ENCODE results near the gene MEGF11.

Gene MEGF11

DNA sequence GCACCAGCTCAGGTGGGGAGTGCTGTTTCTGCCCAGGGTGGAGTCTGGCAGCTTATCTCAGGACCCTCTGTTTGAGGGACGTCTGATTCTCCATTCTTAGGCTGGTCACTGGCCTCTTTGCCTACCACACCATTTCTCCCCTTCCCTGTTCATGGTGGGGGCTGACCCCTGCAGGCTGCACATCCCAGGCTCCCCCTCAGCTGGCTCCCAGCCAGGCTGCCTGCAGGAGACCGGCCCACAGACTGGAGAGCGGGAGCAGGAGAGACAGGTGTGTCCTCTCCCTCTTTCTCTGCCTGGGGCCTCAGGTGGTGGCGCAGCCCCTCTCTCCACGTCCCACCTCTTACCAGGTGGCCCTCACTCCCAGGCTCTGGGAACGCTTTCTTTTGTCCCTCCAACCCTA is 323.4 kb downstream of the MEGF11 start:
- no peak for DNase-seq

DNA sequence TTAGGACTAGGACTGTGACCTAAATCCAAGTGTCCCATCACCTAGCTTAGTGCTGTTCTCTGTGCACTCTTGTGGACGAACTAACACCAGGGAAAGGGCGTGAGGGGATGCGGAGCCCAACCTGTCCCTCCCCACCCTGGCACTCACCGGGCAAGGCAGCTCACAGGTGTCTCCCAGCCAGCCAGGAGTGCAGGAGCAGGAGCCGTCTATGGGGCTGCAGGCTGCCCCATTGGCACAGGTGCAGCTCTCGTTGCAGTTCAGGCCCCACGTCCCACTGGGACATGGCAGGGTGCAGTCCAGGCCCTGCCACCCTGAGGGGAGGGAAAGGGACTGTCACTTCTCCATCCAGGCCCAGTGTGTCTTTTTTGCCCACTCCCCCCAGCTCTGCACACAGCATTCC is 324.0 kb downstream of the MEGF11 start:
- DNase-seq = no peak

DNA sequence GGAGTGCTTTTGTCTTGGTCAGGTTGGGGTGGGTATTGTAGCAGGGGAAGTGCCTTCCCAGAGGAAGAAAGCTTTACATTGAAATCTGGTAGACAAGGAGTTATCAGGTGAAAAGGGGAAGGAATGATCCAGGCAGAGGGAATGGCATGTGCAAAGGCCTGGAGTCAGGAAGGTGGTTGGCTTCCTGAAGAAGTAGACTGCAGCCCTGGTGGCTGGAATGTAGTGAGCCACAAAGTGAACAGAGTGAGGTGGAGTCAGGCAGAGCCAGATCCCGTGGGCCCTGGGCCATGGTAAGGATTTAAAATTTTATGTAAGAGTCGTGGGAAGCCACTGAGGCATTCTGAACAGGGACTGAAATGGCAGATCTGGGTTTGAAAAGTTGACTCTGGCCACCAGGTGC is 326.0 kb downstream of the MEGF11 start:
- DNase-seq = no peak

DNA sequence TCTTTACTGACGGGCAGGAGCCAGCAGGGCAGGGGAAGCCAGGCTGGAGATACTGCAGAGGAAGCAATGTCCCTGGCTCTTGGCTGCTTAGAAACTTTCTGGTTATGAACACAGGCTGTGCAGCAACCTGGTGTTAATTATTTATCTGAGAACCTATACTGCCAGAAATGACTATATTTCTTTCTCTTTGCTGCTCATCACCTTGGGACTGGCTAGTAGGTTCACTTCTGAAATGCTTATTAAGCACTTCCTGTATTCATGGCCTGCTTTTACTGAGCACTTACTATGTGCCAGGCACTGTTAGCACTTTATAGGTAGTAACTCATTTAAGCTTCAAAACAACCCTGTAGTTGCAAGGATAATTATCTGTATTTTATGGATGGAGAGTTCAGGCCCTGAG is 326.7 kb downstream of the MEGF11 start:
- no peak for DNase-seq

DNA sequence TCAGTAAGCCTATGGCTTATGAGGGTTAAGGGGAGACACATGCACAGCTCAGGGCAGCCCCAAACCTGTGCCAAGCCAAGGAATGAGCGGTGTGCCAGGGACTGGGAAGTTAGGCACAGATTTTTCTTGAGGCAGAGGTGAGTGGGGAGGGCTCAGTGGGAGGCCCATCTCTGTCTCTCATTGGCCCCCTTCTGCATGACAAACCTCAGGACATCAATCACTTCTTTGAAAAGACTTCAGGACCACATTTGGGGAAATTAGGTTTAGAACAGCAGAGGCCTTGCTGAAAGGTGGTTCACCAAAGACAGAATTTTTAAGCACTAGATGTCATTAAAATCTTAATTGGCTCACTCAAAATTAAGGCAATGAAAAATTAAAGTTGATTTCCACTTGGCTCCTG is 327.1 kb downstream of the MEGF11 start:
- no peak for DNase-seq

DNA sequence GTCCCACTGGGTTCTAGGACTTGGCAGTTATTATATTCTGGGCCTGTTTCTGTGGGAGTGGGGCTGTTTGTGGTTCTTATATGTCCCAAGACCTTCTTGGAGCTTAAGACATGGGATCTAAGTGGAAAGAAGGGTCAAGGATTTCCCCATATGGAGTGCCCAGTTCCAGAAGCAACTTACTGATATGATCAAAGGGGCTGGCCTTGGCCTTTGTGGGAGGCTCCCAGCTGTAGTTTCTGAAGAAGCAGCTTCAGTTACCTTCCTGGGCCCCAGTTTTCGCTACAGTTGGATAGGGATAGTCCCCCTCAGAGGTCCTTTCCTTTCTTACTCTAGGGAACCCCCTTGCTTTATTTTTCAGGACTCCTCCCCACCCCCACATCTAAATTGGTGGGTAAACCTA is 328.2 kb downstream of the MEGF11 start:
- DNase-seq = no peak

DNA sequence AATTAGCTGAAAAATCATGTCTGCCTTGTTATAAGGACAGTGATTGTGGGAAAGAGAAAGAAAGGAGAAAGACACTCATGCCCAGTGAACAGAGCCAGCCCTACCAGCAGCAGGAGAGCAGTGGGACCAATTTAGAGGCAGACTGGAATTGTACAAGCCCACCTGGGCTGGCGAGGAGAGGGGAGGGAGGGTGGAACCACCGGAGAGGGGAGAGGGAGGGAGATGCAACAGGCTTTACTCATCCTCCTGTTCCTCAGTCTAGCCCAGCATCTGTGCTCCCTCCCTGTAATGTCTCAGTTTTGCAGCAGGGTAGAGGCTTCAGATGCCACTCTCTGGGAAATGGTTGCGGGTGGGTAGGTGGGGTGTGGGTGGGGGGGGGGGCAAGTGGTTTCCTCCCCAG is 329.5 kb downstream of the MEGF11 start:
- no peak for DNase-seq

DNA sequence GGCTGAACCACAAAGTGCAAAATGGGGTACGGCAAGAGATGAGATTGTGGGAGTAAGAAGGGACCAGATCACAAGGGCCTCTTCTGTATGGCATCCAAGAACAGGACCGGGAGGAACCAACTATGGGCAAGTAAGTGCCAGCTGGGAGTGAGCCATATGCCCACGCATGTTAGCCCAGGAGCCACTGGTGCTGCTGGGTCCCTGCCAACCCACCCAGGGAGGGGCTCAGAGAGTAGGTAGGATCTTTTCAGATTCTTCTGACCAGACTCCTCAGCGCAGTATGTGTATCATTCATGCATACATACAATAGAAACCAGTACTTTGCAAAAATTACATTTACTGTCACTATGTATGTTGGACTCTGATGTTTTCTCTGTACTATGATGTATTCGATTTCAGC is 330.3 kb downstream of the MEGF11 start:
- DNase-seq = no peak

DNA sequence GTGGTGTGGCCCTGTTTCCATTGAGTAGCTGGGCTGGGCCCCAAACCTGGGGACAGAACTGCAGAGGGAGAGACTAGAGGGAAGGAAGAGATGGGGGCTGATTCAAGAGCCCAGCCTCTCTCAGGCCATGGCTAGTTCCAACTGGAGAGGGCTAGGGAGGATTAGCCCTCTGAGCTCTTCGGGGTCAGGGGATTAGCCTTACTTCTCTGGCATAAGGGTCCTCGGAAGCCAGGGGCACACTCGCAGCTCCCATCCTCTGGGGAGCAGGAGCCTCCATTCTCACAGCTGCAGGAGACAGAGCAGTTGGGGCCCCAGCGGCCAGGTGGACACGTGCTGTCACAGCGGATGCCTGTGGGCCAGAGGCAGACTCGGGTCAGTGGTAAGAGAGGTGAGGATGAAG is 330.9 kb downstream of the MEGF11 start:
- DNase-seq = no peak

DNA sequence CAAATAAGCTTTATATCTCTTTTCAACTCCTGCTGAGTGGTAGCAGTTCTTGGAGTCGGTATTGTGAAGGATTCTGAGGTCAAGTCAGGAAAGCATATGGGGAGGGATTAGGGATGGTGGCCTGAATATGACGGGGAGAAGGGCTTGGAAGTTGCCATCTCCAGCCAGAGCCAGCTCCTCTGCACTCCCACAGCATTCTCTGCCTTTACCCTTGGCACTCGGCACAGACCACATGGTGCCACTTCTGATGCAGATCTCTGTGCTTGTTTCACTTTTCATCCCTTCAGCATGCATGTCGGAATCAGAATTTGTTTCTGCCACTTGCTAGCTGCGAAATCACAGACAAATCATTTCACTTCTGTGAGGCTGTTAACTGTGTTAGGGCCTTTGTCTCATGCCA is 331.8 kb downstream of the MEGF11 start:
- DNase-seq = no peak

DNA sequence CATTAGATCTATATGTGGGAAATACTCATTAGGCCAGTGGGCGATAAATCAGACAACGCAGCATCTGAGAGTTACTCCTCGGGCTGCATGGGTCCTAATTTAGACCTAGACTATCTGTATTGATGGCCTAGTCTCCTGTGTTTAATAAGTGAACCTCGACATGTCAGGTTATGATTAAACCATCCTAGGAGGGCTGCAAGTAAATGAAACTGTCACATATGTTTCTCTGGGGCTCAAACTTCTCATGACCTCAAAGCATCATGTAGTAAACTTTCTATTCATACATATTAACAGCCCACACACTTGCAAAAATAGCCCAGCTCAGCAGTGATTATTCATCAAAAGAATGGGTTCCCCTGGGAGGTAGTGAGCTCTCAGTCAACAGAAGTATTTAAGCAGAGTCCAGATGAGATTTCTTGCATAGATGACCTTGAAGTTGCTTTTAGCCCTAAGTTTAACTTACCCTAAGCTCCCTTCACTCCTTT is 332.7 kb downstream of the MEGF11 start:
- DNase-seq = no peak

DNA sequence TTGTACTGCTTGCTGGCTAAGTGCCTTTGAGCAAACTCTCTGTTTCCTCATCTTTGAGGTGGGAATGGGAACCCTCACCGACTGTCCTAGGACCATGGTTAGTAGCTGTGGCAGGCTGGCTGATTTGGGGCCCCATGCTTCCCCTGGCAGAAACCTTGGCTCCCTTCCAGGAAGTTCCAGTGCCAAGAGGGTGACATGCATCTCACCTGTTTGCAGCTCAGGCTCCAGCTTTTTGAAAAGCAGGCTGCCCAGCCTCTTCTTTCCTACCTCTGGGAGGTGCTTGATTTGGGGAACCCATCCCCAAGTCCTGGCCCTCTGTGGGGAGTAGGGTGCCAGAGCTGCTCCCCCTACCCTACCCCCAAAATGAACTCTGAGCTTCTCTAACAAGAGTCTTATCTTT is 333.4 kb downstream of the MEGF11 start:
- no peak for DNase-seq

DNA sequence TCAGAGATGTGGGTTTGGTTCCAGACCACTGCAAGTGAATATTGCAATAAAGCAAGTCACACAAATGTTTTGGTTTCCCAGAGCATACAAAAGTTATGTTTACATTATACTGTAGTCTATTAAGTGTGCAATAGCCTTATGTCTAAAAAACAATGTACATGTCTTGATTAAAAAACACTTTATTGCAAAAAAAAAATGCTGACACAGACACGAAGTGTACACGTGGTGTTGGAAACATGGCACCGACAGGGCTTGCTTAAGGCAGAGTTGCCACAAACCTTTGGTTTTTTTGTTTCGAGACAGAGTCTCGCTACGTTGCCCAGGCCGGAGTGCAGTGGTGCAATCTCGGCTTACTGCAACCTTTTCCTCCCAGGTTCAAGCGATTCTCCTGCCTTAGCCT is 334.2 kb downstream of the MEGF11 start:
- DNase-seq = no peak

DNA sequence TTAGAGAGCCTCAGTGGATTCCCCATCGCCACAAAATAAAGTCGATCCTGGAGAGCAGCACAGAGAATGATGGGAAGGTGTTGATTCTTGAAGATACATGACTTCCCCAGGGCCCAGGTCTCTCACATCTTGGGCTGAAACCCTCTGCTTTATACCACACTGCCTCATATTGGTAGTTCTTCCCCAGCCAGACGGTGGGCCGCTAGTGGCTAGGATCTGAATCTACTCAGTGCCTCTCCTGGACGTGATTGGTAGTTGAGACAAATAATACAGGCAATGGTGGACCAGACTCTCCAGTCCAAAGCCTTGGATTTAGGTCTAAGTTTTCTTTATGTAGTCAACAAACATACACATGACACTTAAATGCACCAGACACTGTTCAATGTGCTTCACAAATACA is 334.6 kb downstream of the MEGF11 start:
- DNase-seq = no peak

DNA sequence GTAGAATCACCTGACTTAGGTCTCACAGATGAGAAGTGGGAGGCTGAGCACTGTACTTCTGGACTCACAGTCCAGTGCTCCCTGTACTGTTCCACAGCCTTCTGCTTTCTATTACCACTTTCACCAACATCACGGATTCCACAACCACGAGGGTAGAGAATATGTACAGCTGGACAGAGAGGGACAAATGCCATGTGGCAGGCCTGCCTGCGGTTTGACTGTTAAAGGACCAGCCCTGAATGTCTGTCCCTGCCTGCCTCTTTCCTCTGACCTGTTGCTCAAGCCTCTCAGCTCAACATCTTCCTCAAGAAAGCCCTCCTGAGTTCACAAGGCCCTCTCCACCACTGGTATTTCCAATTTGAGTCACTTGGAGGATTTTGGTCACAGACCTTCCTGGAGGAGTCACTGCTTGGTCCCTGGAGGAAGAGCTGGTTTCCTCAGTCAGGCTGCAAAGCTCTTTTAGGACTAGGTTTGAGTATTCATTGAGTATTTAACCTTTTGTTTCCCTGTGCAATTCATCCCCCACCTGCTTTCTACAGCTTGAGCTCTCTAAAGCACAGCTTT is 335.1 kb downstream of the MEGF11 start:
- DNase-seq = no peak

DNA sequence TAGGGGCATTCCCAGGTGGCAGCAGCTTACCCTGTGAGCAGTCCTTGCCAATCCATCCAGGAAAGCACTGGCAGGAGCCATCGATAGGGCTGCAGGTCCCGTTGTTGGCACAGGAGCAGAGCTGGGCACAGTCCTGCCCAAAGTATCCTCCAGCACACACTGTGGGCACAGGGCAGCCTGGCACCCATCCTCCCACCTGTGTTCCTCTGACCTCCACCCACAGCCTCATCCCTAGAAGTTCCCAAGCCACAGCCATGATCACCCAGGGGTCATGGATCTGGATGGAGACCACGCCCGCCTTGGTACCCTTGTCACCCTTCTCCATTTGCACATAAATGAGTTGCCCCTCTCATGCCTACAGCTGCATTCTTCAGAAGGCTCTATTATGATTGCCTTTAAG is 335.6 kb downstream of the MEGF11 start:
- DNase-seq = no peak

DNA sequence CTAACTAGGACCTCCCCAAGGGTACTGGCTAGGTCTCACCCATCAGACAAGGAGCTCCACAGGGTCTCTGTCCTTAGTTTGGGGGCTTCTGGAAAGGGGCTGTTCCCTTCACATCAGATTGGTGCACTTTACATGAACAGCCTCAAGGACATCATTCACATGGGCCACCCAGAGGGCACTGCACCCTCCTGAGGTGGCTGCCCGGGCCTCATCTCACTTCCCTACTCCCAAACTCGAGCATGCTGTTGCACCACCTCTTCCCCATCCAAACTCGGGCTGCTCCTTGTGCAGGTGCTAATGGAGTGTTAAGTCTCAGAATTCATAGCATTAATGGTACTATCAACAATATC is 336.2 kb downstream of the MEGF11 start:
- DNase-seq = no peak

DNA sequence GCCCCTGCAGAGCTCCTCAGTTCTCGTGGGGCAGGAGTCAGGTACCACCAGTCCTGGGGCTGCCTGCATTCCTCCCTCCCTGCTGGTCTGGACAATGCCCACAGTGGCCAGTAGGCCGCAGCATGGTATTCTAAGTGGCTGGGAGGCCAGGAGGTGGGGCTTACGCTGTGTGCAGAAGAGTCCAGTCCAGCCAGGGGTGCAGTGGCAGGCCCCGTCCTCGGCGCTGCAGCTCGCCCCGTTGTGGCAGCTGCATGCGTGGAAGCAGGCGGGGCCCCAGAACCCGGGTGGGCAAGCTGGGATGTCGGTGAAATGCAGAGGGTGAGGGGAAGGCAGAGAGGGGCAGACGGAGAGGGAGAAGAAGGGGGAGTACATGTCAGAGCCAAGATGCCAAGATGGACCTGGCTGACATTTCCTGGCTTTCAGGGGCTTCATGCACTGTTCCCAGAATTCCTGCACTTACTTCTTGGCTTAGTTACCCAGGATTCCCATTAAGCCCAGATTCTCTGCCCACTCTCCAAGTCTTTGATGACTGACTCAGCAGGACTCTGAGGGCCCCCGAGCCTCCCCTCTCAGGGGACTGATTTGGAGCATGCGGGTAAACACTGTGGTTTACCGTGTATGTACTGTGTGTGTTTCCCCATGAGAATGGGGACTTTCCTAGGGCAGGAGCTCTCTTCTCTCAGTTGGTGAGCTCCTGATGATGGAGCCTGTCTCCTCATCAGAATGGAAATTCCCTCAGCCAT is 336.7 kb downstream of the MEGF11 start:
- DNase-seq = peak; percentile 43

DNA sequence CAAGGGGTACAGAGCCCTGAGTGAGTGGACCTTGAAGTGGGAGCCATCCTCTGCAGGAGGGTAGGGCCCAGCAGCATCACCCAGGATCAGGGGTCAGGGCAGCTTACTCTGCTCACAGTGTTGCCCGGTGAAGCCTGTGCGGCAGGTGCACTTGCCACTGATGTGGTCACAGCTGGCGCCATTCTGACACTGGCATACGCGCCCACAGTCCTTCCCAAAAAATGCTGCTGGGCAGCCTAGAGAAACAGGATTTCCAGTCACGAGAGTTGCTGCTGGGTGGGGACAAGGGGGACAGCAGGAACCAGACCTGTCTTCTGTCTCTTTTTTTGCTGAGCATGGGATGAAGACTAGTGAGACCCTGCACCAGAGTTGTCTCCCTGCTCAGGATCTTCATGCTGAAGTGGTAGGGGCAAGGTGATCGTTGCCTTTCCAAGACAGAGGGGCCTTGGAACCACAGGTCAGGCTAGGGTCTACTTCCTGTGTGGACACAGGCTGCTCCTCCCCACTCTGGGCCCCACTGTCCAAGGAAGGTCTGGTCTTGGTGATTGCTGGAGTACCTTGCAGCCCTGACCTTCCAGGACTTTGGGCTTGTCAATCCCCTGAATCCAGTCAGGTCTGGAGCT is 337.4 kb downstream of the MEGF11 start:
- no peak for DNase-seq

DNA sequence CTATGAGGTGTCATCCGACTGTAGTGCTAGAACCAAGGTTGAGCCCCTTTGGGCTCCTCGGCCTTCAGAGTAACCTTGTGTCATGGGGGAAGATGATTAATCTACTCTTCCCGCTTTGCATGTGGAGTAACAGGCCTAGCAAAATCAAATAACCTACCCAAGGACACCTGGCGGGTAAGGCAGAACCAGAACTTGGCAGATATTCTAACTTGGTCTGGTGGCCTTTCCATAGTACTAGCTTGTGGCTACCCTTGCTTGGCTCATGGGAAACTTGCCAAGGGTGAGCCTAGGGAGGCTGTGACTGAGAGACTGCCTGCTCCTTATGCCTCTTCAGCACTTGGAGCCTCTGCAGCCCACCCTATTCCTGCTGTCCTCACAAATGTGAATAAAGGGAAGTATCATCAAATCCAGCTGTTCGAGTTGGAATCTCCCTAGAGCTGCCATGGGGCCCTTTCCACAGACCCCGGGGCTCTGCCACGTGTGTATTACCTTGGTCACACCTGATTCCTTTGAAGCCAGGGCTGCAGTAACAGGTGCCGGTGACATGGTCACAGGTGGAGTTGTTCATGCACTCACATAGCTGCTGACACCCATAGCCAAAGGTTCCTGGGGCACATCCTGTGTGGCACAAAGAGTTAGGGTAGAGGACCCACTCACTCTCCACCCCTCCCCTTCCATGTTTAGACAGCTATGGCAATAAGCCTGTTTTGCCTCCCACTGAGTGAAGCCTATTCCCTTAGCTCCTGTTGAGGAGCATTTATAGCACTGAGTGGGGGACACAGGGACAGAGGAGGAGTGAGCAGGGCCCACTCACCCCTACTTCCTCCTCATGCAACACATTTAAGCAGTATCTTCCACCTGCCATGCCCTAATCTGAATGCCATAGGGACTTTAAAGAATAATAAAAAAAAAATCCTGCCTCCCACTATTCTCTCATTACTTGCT is 338.3 kb downstream of the MEGF11 start:
- DNase-seq = no peak

DNA sequence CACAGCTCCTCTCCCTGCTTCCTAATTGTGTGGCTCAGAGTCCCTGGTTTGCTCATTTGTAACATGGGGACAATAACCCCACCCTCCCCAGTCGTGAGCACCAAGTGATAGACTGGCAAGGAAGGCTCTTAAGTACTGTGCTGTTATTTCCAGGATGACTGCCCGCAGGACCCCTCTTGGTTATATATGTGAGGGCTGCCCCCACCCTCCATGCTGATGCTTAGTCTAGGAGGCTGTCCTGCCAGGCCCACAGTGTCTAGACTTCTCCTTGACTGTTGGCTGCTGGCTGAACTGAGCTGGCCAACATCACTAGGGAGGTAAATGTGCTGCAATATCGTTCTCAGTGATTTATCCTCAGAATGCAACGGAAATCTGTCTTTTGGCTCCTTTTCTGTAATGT is 339.2 kb downstream of the MEGF11 start:
- DNase-seq = no peak

DNA sequence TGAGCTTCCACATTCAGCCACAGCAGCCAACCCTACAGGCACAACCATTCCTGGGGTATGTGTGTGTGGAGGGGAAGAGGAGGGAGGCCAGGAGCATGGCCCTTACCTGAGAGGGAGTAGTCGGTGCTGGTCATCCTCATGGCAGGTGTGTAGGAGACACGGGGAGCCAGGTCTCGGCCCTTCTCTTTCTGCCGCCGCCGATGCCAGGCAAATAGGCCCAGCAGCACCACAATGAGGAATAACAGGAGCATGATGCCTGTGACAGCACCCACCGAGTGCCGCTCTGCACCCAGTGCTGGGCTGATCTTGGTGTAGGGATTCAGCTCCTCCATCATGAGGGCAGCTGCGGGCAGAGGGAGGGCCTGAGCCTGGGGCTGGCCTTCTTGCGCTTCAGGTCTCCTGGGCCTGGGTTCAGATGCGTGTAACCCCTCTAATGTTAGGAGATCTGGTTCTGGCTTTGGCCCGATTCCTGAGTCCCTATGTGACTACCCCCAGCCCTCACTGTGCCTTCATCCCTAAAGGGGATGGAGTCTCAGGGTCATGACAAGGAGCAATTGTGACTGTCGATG is 339.8 kb downstream of the MEGF11 start:
- DNase-seq = no peak

DNA sequence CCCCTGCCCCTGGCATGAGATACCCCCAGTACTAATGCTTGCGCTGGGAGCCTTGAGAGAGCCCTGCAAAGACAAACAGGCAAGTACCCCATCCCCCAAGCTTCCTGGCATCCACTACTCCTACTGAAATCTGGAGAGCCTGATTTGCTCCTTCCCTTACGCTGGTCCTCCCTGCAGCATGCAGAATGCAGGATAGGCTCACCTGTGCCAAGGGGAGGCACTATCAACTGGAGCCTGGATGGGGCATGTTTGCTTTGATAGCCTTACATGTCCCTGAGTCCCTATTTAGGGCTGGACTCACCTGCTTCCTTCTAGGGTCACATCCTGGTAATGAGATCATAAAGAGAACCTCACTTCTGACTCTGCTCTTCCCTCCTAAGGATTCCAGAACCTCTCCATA is 341.3 kb downstream of the MEGF11 start:
- no peak for DNase-seq

All from activated naive CD4-positive, alpha-beta T cell treated with Interleukin-2 at 50 U/mL for 16 hours (primary cell).